Heart left ventricle (tissue), 16 donors: ENCODE data around the gene CENPX. TPM values are rescaled to one million over a fixed set of nuclear protein-coding genes. Genes with fewer than 3 reads are reported as not detected.

ENCODE experiments used
- ATAC-seq, 4 donors: fragments of 200-7000 bp; cut with Tn5 transposase; one replicate each; pipeline ENCODE4 v1.9.1; 2020 to 2022; ENCODE audit warnings: moderate library complexity in 4 of 4, mild to moderate bottlenecking in 3 of 4, moderate number of reproducible peaks in 1 of 4
- DNase-seq, 5 donors: peaks; one replicate each; pipeline ENCODE4 v3.0.0-alpha.2; 2020
- H3K27ac ChIP-seq, 12 donors: fragments of 200-600 bp; sonication (generic) in 4 of 12; one replicate each; pipeline versions ENCODE4 v1.5.0 to v1.8.0; 2016 to 2022; ENCODE audit warnings: mild to moderate bottlenecking in 2 of 12
- H3K27me3 ChIP-seq, 9 donors: fragments of 200-600 bp; sonication (generic) in 2 of 9; one replicate each; pipeline versions ENCODE4 v1.5.1 to v1.8.0; 2016 to 2022; ENCODE audit warnings: mild to moderate bottlenecking in 3 of 9
- H3K36me3 ChIP-seq, 9 donors: fragments of 200-600 bp; sonication (generic) in 2 of 9; one replicate each; pipeline versions ENCODE4 v1.5.0 to v1.8.0; 2018 to 2022; ENCODE audit warnings: mild to moderate bottlenecking in 2 of 9
- H3K4me1 ChIP-seq, 12 donors: fragments of 200-600 bp; sonication (generic) in 4 of 12; one replicate each; pipeline versions ENCODE4 v1.5.0 to v1.8.0; 2016 to 2022; ENCODE audit warnings: mild to moderate bottlenecking in 3 of 12
- H3K4me3 ChIP-seq, 12 donors: fragments of 200-600 bp; sonication (generic) in 4 of 12; one replicate each; pipeline versions ENCODE4 v1.5.0 to v1.8.0; 2017 to 2022; ENCODE audit warnings: mild to moderate bottlenecking in 9 of 12, moderate library complexity in 4 of 12
- H3K9me3 ChIP-seq, 12 donors: fragments of 200-600 bp; sonication (generic) in 4 of 12; one replicate each; pipeline versions ENCODE4 v1.5.0 to v1.8.0; 2016 to 2022; ENCODE audit warnings: mild to moderate bottlenecking in 1 of 12
- CTCF ChIP-seq, 12 donors: fragments of 200-600 bp; sonication (generic) in 4 of 12; IDR thresholded peaks; one replicate each; pipeline versions ENCODE4 v1.5.0 to v1.8.0; 2018 to 2022; ENCODE audit warnings: antibody characterized with exemption in 12 of 12, mild to moderate bottlenecking in 5 of 12
- POLR2A ChIP-seq, 2 donors: fragments of 450-650 bp; IDR thresholded peaks; one replicate each; pipeline ENCODE4 v1.6.1; 2017; ENCODE audit warnings: antibody characterized with exemption in 2 of 2, mild to moderate bottlenecking in 2 of 2, moderate library complexity in 2 of 2
- WGBS, 4 donors: extraction: QIAGEN DNeasy Blood & Tissue Kit in 2 of 4; methylation state at CpG; one replicate each; pipeline versions ENCODE4 v1.1.5 to v1.1.7; 2013 to 2018; 5-methylcytosine and 5-hydroxymethylcytosine counted together
- intact Hi-C, 10 donors: fragments of 100-400 bp; cut with DNase I; formaldehyde crosslinking; loops; one replicate each; pipeline versions ENCODE4 v1.11.1 to v1.14.2; 2022
- polyA plus RNA-seq, 2 donors: library from polyadenylated mRNA; stranded (reverse); fragments of 200-250 nt; gene quantifications; one replicate each; pipeline ENCODE4 v1.2.3, GENCODE V29; 2013
- total RNA-seq, 9 donors: library from RNA; depleted of rRNA in 2 of 9; stranded (reverse); fragments of >200 nt in 2 of 9; fragmentation: NEBNext Ultra II Directional in 3 of 9; extraction: Animal tissue kit (Norgen Biotek cat#: 25700) in 3 of 9; gene quantifications; one replicate each; pipeline versions ENCODE4 v1.1.0 to v1.2.4, GENCODE V29; 2016 to 2023
- donor health status: ischemic (EF 13 %, LVEDD 7.1; RV severe dilation, severe dysfunction).
- donor health status: healthy with polysubstance abuse.
- donor health status: DM: no; HTN: yes; CAD: no.
- donor health status: DM: no; HTN: no; CAD: no.
- donor health status: ischemic (EF 25% LVEDD 6.9; RV normal size, moderate dysfunction).
- donor health status: ischemic (EF 25% LVEDD 5.7; RV mildly dilated, moderate dysfunction).
- donor health status: healthy.
- donor health status: DM: yes; HTN: yes; CAD: no.
- donor health status: ischemic (EF 35%, LVEDD 5.7; RV mildly dilated, moderate dysfunction).
- donor health status: nonischemic (EF 11% LVEDD 7.7; RV severe dilation, severe dysfunction).
- donor health status: DM: yes; HTN: yes; CAD: no.
- donor health status: PGD.
- donor health status: ischemic (EF 29% LVEDD 5.4; RV normal size, mild dysfunction).
- donor health status: nonischemic (EF 23%, LVEDD 6.1; RV moderate dilation, normal function).

CENPX gene
- total and polyA plus RNA-seq, 11 donors: 16.8 to 126 (median 29.2) TPM

- H3K36me3 ChIP-seq: peaks cover 0 to 89% (median 72%) of the 10 kb centered on the region in 9 donors
- no peak for TF ChIP-seq POLR2A (IDR thresholded peaks at IDR 0.05)
- TF ChIP-seq CTCF (IDR thresholded peaks at IDR 0.05): no peak
- intact Hi-C loops: no loop called here
- no peaks in the 10 kb centered on the region for H3K9me3 ChIP-seq
- no peak overlapping the region for H3K27ac ChIP-seq
- H3K4me3 ChIP-seq: no peak overlapping the region
- H3K27me3 ChIP-seq: no peaks in the 10 kb centered on the region
- peaks cover 0 to 14% (median 10%) of the 10 kb centered on the region in 12 donors for H3K4me1 ChIP-seq
- 81 to 87% (median 85%) methylated on average over 9 to 16 of the region's 16 CpGs for WGBS, 4 donors
- DNase-seq: peak in 1 of 5 donors; percentile 47
- no peak for ATAC-seq
These were observed 37.3 kb upstream of the CENPX start for GRCh38 chr17:82060001-82060380.

- Histone ChIP-seq H3K4me3 (no peak overlapping the region), H3K9me3 (no peaks in the 10 kb centered on the region), H3K27ac (no peak overlapping the region), H3K4me1 (peaks cover 0 to 8% (median 5%) of the 10 kb centered on the region in 12 donors), H3K36me3 (peaks cover 0 to 94% (median 77%) of the 10 kb centered on the region in 9 donors), H3K27me3 (no peaks in the 10 kb centered on the region)
- intact Hi-C loops: loop anchor here in 1 of 10 donors (5.0 kb wide), 1 partner anchor 38 kb away; the partner anchor contains the start of gene FASN
- no peak for TF ChIP-seq POLR2A (IDR thresholded peaks at IDR 0.05)
- TF ChIP-seq CTCF (IDR thresholded peaks at IDR 0.05): no peak
- 76 to 85% (median 80%) methylated on average over 10 to 19 of the region's 19 CpGs for WGBS, 4 donors
- ATAC-seq (no peak), DNase-seq (peak in 3 of 5 donors; percentile 21 to 62 (median 27))
These were observed 36.8 kb upstream of the CENPX start for GRCh38 chr17:82059272-82060000.

GRCh38 chr17:82058855-82059249 lies 36.2 kb upstream of the CENPX start:
- DNase-seq (peak in 2 of 5 donors; percentile 16 to 53), ATAC-seq (no peak)
- Histone ChIP-seq H3K27me3 (no peaks in the 10 kb centered on the region), H3K36me3 (peaks cover 0 to 97% (median 81%) of the 10 kb centered on the region in 9 donors), H3K9me3 (no peaks in the 10 kb centered on the region), H3K4me1 (peaks cover 0 to 3% (median under 1%) of the 10 kb centered on the region in 12 donors), H3K27ac (no peak overlapping the region), H3K4me3 (no peak overlapping the region)
- TF ChIP-seq POLR2A (IDR thresholded peaks at IDR 0.05): no peak
- TF ChIP-seq CTCF (IDR thresholded peaks at IDR 0.05): no peak
- 77 to 84% (median 81%) methylated on average over 10 of the region's 10 CpGs for WGBS, 4 donors
- intact Hi-C loops: loop anchor here in 1 of 10 donors (5.0 kb wide), 1 partner anchor 38 kb away; the partner anchor contains the start of gene FASN

GRCh38 chr17:82058230-82058854 lies 35.7 kb upstream of the CENPX start:
- no peak overlapping the region for H3K4me3 ChIP-seq
- DNase-seq (peak in 1 of 5 donors; percentile 53), ATAC-seq (no peak)
- H3K36me3 ChIP-seq: peaks cover 0 to 96% (median 83%) of the 10 kb centered on the region in 9 donors
- intact Hi-C loops: loop anchor here in 1 of 10 donors (5.0 kb wide), 1 partner anchor 39 kb away; the partner anchor contains the start of gene FASN
- WGBS, 4 donors: 78 to 90% (median 82%) methylated on average over 8 to 17 of the region's 17 CpGs
- no peaks in the 10 kb centered on the region for H3K27me3 ChIP-seq
- no peak for TF ChIP-seq POLR2A (IDR thresholded peaks at IDR 0.05)
- H3K9me3 ChIP-seq: no peaks in the 10 kb centered on the region
- H3K27ac ChIP-seq: no peak overlapping the region
- peaks cover 0 to 7% (median 4%) of the 10 kb centered on the region in 12 donors for H3K4me1 ChIP-seq
